SK-MEL-5 (cell line): ENCODE results near the gene CACUL1. TPM values are rescaled to one million over a fixed set of nuclear protein-coding genes. Genes with fewer than 3 reads are reported as not detected.

Experiments used
- DNase-seq: peaks from one replicate; pipeline ENCODE4 v3.0.0-alpha.2; 2016; ENCODE audit warnings: low read depth, low spot score
- in situ Hi-C: cut with HindIII; loops from 2 replicates; pipeline ENCODE4 v1.10.0; 2016; ENCODE audit warnings: low sequenced_read_pairs, high pct_unique_total_duplicates, low pct_unique_long_range_greater_than_20kb
- total RNA-seq: library from RNA; depleted of rRNA; stranded (reverse); fragments of >200 nt; shearing (Covaris generic); gene quantifications from 2 replicates; pipeline ENCODE4 v1.2.3, GENCODE V29; 2014

The CACUL1 gene
- total RNA-seq, 1 experiment from 2014 or later: 31.9 TPM

DNA sequence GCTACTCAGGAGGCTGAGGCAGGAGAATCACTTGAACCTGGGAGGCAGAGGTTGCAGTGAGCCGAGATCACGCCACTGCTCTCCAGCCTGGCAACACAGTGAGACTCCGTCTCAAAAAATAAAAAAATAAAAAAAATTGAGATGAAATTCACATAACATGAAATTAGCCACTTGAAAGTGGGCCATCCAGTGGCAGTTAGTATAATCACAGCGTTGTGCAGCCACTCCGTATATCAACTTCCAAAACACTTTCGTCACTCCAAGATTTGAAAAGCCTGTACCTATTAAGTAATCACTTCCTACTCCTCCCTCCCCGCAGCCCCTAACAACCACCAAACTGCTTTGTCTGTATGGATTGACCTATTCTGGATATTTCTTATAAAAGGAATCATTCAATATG lies 20.7 kb upstream of the CACUL1 start:
- in situ Hi-C loops: no loop called here
- peak; percentile 39 for DNase-seq

DNA sequence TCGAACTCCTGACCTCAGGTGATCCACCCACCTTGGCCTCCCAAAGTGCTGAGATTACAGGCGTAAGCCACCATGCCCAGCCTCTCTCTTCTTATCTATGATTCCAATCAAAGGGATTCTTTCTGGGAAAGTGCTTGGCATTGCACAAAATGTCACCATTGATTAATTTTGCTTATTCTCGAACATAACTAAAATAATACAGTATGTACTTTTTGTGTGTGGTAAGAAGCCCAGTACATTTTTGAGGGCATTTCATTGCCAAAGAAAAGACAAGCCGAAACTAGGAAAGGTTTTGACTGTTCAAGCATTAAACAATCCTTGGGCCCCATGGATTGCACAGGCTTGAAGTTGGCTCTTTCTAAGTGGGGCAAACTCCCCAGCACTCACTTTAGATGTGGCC lies 18.3 kb upstream of the CACUL1 start:
- DNase-seq: no peak
- in situ Hi-C loops: no loop called here

DNA sequence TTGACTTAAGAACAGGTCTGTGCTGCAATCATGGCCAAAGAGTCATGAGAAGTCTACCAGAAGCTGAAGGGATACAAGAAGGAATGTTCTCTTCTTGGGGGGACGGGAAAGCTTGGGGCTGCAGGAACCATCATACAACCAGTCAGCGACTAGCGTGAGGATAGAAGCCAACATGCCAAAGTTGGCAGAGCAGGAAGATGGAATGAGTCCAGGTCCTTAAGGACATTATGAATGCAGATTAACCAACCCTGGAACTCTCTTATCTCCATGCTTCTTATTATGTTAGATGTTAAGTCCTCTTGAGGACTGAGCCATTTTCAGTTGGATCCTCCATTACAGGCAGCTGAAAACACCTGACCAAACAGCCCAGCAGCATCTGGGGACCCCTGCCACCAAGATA lies 17.2 kb upstream of the CACUL1 start:
- in situ Hi-C loops: no loop called here
- no peak for DNase-seq

DNA sequence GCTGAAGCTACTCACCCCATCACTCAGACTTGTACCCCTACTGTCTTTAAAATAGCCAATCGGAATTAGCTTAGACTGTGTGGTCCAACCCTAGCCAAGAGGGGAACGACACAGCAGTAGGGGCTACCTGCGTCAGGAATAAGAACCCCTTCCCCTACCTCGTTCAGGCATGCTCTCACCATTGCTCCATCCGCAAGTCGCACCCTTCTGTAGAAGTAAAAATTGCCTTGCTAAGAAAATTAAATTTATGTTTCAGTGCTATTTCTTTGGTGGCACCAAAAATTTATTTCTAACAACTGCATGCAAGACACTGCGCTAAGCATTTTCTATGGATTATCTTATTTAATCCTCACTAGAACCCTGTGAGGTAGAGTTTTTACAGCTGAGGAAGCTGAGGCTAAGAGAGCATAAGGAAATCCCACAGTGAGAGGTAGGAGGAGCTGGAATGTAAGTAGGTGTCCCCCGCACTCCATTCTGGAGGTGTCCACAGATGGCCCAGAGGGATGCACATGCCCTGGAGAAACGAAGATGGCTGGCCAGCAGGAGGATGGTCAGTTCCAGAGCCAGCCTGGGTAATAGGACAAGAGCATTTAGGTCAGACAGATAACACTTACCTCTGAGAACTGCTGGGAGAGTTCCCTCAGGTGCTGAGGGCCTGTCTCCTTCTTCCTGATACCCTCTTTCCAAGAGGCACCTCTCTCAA lies 15.3 kb upstream of the CACUL1 start:
- no peak for DNase-seq
- in situ Hi-C loops: no loop called here

DNA sequence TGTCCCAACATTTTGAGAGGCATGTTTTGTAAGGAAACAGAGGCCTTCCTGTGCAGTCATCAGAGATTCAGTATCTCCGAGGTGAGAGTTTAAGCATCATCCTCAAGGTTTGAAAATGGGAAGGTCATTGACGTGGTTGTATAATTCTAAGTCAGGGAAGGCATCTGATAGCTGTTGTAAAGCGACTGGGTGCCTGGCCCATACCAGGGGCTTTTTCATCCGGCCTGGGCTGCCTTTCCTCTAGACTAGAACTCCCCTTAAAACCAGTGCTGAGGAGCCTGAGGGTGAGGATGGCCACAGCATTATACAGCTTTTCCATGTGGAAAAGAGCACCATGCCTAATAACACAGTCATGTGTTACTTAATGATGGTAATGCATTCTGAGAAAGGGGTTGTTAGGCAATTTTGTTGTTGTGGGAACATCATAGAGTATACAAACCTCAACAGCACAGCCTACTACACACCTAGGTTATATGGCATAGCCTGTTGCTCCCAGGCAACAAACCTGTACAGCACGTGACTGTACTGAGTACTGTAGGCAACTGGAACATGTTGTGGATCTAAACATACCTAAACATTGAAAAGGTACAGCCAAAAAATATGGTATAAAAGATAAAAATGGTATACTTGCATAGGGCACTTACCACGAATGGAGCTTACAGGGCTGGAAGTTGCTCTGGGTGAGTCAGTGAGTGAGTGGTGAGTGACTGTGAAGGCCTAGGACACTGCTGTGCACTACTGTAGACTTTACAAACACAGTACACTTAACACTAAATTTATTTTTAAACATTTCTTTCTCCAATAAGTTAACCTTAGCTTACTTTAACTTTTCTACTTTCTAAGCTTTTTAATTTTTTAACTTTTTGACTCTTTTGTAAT lies 13.5 kb upstream of the CACUL1 start:
- DNase-seq: no peak
- in situ Hi-C loops: no loop called here

DNA sequence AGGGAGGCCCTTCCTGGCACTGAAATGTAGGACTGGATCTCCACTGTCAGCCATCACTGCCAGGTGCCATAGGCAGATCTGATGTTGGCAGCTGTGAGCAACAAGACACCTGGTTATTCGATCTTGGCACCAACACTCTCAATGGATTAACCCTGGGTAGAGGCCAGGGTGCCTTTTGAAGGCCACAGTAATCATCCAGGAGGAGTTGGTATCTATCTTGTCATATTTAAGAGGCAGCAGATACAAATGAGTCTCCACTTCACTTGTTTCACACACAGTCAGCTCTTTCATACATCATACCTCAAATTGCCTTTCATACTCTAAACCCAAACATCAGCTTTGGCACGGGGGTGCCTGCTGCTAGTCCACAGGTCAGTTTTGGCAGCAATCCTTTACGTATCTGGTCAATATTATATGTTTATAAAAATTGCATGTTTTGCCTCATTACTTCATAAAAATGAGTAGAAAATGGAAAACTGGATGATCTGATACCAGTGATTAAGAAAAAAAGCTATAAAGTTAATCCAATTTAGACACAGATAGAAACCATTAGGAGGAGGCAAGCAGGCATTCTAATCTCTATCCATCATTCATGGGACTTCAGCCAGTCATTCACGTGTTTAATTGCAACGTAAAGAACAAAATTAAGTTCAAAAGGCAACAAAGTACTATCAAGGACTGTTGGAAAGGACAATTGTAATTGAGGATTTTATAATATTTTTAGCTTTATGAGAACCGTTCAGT lies 12.7 kb upstream of the CACUL1 start:
- no peak for DNase-seq
- in situ Hi-C loops: no loop called here

DNA sequence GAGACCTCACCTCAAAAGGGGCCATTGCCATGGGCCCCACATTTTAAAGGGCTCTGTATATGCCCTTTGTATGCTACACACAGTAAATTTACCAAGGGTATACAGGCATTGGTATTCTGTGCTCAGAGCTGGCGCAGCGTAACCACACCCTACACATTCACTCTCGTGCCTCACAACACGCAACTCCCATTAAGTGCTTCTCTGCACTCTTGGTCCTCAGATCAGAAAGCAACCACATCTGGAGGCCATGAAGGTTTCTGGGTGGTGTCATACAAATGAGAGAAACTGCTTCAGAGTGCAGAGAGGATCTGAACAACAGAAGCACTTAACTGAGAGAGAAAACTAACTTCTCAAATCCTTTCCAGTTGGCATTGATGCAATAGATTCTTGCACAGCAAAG lies 9.4 kb upstream of the CACUL1 start:
- no peak for DNase-seq
- in situ Hi-C loops: no loop called here

DNA sequence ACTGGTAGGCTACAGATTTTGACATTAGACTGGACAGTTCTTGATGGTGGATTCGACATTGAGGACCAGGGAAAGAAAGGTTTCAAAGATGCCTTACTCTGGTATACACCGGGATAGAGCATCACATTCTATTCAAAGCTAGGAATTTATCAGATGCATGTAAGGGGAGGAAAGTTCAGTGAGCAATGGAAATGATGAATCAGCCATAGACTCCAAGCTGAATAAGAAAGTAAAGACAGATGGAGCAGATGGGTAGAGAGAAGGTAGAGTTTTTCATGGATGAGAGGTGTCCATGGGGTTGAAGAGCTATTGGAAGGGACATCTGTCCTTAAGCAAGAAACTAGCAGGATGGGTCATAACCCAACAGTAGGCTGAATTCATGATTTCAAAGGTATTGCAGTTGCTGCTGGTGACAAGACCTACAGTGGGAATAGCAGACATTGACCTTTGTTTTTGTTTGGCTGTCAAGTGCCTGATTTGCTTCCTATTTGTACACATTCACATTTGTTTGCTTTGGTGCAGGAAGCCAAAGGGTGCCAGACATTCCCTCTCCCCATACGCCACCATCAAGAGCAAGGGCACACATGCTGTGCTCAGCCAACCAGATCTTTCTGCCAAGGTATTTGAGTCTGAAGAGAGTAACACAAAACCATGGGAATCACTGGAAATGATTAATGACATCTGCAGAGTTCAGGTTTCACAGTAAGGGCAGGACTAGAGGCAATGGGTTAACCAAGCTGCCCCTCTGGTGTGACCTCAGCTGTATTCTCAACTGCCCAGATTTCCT lies 8.6 kb upstream of the CACUL1 start:
- in situ Hi-C loops: no loop called here
- DNase-seq: no peak

DNA sequence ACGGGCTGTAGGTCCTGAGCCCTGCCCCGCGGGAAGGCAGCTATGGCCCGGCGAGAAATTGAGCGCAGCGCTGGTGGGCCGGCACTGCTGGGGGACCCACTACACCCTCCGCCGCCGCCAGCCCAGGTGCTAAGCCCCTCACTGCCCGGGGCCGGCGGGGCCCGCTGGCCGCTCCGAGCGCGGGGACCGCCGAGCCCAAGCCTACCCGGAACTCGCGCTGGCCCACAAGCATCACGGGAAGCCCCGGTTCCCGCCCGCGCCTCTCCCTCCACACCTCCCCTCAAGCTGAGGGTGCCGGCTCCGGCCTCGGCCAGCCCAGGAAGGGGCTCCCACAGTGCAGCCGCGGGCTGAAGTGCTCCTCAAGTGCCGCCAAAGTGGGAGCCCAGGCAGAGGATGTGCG lies 5.5 kb upstream of the CACUL1 start:
- DNase-seq: no peak
- in situ Hi-C loops: no loop called here

DNA sequence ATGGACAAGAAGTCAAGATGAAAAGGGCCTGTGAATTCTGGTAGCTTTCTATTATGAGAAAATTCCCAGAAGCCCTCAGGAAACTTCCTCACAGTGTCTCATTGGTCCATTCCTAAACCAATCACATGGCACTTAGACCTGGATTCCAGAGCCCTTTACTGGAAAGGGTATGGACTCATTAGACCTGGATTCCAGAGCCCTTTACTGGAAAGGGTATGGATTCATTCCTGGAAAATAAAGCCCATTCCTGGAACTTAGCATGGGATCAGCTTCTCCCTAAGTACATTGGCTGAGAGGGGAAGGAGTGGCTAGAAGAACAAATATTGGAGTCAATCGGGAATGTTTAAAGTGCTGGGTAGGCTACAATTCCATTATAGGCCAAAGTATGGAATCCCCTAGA lies 3.7 kb upstream of the CACUL1 start:
- in situ Hi-C loops: no loop called here
- DNase-seq: no peak

DNA sequence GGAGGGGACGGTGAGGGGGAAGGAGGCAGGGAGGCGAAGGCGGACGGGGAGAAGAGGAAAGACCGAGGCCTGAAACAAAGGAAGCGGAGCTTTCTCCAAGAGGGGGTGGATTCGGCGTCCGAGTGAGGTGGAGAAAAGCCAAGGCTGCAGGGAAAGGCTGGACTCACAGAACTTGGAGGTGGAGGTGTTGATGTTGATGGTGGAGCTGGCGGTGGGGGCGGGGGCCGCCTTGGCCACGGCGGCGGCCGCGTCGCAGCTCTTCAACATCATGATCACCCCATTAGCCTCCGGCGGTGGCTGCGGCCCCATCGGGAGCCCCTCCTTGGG lies 578 bp downstream of the CACUL1 start:
- in situ Hi-C loops: no loop called here
- peak; percentile 2 for DNase-seq

DNA sequence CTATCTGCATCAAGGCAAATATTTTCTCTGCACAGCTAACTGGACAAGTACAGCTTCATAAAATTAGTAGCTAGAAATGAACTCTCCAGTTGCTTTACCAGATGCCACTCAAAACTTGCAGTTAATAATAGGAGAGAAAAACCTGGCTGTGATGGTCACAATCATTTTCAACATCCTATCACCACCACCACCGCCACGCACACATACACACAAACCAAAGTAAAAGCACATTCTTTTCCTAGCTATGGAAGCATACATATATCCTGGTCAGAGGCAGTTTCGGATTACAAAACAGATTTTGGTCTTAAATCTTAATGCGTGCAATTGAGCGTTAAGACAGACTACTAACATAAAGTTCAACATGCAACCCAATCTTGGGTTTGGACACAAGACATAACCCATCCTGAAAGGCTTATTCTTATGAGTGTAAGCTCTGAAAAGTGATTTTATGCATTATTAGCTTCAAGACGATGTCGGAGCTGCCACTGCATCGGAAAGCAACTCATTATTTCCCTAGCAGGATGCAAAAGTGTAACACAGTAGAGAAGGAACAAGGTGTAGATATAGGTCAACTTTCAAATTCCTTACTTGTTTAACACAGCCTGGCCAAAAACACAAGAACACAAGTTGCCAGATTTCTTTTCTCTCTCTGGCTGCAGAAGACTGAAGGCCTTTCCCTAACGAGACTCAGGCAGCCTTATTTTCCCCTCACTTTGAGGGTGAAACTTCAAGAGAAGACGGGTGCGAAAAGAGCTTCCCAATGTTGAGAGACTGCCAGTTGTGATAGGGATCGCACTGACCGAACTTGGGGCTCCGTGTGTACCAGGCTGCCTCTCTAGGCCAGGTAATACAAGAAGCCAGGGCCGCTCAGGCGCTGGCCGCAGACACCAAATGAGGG lies 1.2 kb downstream of the CACUL1 start:
- peak; percentile 10 for DNase-seq
- in situ Hi-C loops: no loop called here

DNA sequence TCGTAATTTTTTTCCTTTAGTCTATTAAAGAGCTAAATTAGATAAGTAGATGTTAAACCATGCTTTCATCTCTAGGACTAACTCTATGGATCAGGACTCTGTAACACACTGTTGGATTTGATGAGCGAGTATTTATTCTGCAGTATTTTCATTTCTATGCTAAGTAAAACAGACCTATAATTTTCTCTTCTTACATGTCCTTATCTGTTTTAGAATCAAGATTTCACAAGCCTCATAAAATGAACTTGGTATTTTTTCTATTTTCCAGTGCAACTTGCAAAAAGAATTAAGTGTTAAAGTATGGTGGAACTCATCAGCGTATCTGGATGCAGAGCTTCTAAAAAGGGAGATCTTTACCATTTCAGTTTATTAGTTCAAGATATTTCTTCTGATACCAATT lies 2.4 kb downstream of the CACUL1 start:
- in situ Hi-C loops: no loop called here
- DNase-seq: no peak

DNA sequence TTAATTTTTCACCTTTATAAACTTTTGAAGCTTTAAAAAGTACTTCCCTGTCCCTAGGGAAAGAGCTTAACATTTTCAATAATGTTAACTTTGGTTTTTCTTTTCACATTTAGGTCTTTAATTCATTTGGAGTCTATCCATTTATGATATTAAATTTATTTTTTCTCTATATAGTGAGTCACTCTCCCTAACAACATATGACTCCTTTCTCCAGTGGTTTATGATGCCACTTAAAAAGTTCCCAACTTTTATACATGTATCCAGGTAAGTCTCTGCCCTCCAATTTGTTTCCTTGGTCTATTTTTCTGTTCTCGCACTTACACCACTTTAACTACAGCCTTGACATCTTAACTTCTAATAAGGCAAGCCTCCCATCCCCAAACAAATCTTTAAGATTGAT lies 3.5 kb downstream of the CACUL1 start:
- DNase-seq: no peak
- in situ Hi-C loops: no loop called here

DNA sequence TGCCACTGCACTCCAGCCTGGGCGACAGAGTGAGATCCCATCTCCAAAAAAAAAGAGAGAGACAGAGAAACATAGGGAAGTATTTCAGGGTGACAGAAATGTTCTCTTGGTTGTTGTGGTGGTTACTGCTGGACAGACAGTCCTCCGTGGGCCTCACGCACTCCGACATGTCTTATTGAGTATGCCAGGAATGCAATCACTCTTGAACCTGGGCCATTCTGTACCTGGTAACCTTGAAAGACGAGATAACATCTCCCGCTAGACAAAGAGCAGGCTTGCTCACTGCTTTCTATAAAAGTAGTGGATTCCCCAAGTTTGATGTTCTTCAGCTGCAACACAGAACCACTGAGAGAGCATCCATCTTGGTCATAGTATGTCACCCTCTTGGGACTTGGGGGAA lies 6.7 kb downstream of the CACUL1 start:
- in situ Hi-C loops: no loop called here
- DNase-seq: no peak

DNA sequence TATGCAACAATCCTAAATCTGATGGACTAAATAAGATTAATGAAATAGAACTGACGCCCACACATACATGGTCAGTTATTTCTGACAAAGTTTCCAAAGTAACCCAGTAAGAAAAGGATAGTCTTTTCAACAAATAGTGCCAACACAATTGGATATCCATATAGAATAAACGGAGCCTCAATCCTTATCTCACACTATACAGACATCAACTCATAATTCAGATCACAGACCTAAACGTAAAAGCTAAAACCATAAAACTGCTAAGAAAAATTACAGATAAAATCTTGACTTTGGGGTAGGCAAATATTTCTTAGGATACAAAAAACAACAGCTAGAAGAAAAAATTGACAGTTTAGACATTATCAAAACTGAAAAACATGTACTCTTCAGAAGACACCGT lies 8.5 kb downstream of the CACUL1 start:
- DNase-seq: no peak
- in situ Hi-C loops: no loop called here

DNA sequence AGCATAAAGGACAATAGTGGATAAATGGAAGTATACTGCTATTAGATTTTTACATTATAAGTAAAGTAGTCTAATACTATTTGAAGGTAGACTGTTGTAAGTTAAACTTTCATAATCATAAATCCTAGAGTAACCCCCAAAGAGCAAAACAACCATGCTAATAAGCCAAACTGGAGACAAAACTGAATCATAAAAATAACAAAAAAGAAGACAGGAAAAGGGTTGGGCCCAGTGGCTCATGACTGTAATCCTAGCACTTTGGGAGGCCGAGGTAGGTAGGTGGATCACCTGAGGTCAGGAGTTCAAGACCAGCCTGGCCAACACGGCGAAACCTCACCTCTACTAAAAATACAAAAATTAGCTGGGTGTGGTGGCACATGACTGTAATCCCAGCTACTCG lies 9.7 kb downstream of the CACUL1 start:
- no peak for DNase-seq
- in situ Hi-C loops: no loop called here
